Stimulated activated CD8-positive, alpha-beta memory T cell treated with anti-CD3 and anti-CD28 coated beads, Interleukin-15, amount 100 ng/mL, for 24 hours (primary cell): ENCODE results near the gene CLDN34.

Source experiments
- DNase-seq: peaks from one replicate; pipeline ENCODE4 v3.0.0-alpha.2; 2020; ENCODE audit warnings: low read depth

CLDN34 gene

GRCh38 chrX:9980927-9981326 is 13.8 kb downstream of the CLDN34 start:
- no peak for DNase-seq

GRCh38 chrX:9983441-9983840 is 16.3 kb downstream of the CLDN34 start:
- DNase-seq, result no peak

GRCh38 chrX:9983846-9984245 is 16.7 kb downstream of the CLDN34 start:
- no peak for DNase-seq

- no peak for DNase-seq
Measured at GRCh38 chrX:9988762-9989161, 21.6 kb downstream of the CLDN34 start.

- no peak for DNase-seq
Measured at GRCh38 chrX:9992061-9992460, 24.9 kb downstream of the CLDN34 start.

GRCh38 chrX:9992724-9993123 is 25.6 kb downstream of the CLDN34 start:
- DNase-seq, result no peak

- peak; percentile 48 for DNase-seq
Measured at GRCh38 chrX:9995855-9996339, 28.7 kb downstream of the CLDN34 start.

GRCh38 chrX:9997041-9997440 is 29.9 kb downstream of the CLDN34 start:
- DNase-seq, result no peak

GRCh38 chrX:9997524-9997923 is 30.4 kb downstream of the CLDN34 start:
- no peak for DNase-seq

- no peak for DNase-seq
Measured at GRCh38 chrX:10001496-10001895, 34.3 kb downstream of the CLDN34 start.

GRCh38 chrX:10004832-10005475 is 37.8 kb downstream of the CLDN34 start:
- no peak for DNase-seq

- no peak for DNase-seq
Measured at GRCh38 chrX:10006086-10006485, 38.9 kb downstream of the CLDN34 start.

- DNase-seq, result no peak
Measured at GRCh38 chrX:10006770-10007169, 39.6 kb downstream of the CLDN34 start.

GRCh38 chrX:10007621-10008020 is 40.5 kb downstream of the CLDN34 start:
- no peak for DNase-seq

GRCh38 chrX:10008483-10009056 is 41.4 kb downstream of the CLDN34 start:
- no peak for DNase-seq

- no peak for DNase-seq
Measured at GRCh38 chrX:10009741-10010140, 42.6 kb downstream of the CLDN34 start.

GRCh38 chrX:10010686-10011085 is 43.5 kb downstream of the CLDN34 start:
- DNase-seq, result no peak

GRCh38 chrX:10011261-10011931 is 44.2 kb downstream of the CLDN34 start:
- no peak for DNase-seq

GRCh38 chrX:10011991-10012390 is 44.8 kb downstream of the CLDN34 start:
- no peak for DNase-seq

GRCh38 chrX:10014462-10015354 is 47.5 kb downstream of the CLDN34 start:
- peak; percentile 43 for DNase-seq

GRCh38 chrX:10015355-10015722 is 48.2 kb downstream of the CLDN34 start:
- DNase-seq, result no peak

GRCh38 chrX:10015723-10016518 is 48.8 kb downstream of the CLDN34 start:
- DNase-seq, result no peak
